GM23248 (cell line): ENCODE results near the gene MEIKIN.

Experiments
- EZH2 ChIP-seq: fragments of 200-600 bp; sonication (generic); IDR thresholded peaks from 2 replicates; pipeline ENCODE4 v1.6.1; 2018; ENCODE audit warnings: antibody characterized with exemption, mild to moderate bottlenecking; ENCODE audit not compliant: insufficient read depth, poor library complexity, severe bottlenecking
- EZH2phosphoT487 ChIP-seq: fragments of 200-600 bp; sonication (generic); IDR thresholded peaks from 2 replicates; pipeline ENCODE4 v1.6.1; 2018; ENCODE audit warnings: antibody characterized with exemption, moderate library complexity, mild to moderate bottlenecking, low read depth; ENCODE audit not compliant: insufficient read depth

GRCh38 chr5:131979816-131980215 is 34.4 kb upstream of the MEIKIN start:
- TF ChIP-seq EZH2 (no peak), EZH2phosphoT487 (no peak)
